ENCODE results near the gene PKHD1.

Gene PKHD1

DNA sequence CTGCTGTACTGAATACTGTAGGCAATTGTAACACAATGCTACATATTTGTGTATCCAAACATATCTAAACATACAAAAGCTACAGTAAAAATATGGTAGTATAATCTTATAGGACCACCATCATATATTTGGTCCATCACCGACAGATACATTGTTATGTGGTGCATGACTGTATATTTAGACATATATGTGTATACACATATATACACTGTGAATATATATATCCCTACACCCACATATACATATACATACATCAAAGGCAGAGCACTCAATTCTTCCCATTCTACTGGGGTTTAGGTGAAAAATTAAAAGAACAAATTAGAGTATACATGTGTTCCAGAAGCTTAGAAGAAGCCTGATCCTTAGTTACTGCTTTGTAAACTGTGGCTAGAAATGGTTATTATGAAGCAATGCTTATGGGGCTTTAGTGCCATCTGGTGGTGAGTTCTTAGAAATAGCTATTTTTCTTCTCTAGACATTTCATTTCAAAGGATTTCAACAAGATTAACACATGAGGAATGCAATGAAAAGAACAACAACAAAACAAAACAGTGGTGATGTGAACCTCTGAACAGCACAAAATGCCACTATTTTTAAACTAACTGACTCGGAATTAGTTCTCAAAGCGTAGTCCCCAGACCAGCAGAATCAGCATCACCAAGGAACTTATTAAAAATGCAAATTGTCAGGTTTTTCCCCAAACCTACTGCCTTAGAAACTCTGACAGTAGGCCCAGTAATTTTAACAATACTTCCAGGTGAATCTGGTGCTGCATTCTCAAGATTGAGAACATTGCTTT lies 38.0 kb downstream of the PKHD1 start:
- TF ChIP-seq, protein P1, sequence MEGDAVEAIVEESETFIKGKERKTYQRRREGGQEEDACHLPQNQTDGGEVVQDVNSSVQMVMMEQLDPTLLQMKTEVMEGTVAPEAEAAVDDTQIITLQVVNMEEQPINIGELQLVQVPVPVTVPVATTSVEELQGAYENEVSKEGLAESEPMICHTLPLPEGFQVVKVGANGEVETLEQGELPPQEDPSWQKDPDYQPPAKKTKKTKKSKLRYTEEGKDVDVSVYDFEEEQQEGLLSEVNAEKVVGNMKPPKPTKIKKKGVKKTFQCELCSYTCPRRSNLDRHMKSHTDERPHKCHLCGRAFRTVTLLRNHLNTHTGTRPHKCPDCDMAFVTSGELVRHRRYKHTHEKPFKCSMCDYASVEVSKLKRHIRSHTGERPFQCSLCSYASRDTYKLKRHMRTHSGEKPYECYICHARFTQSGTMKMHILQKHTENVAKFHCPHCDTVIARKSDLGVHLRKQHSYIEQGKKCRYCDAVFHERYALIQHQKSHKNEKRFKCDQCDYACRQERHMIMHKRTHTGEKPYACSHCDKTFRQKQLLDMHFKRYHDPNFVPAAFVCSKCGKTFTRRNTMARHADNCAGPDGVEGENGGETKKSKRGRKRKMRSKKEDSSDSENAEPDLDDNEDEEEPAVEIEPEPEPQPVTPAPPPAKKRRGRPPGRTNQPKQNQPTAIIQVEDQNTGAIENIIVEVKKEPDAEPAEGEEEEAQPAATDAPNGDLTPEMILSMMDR (IDR thresholded peaks at IDR 0.05; ENCODE audit: insufficient read depth, missing control alignments) = peak; percentile 72
- FAIRE-seq (peak; percentile 84), DNase-seq (ENCODE audit: insufficient read length, low spot score) (no peak)

DNA sequence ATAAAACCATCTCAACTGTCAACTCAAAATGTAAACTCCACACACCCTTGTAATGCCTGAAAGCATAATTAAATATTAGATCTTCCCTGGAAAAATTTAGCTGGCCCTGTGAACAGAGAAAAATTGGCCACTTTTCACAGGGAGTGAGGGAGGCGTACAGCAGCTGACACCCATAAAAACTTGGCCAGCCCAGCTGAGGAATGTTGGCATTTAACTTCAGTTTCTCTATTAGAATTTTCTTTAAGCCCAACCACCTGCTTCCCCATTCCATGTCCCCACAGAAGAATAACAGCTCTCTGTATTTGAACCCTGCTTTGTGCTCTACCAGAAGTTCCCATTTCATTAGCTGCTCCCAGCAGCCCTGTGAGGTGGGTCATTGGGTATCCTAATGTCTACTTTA lies 41.0 kb downstream of the PKHD1 start:
- TF ChIP-seq, protein P1 (IDR thresholded peaks at IDR 0.05; ENCODE audit: insufficient read depth, missing control alignments) = no peak
- no peak for FAIRE-seq
- no peak for DNase-seq (ENCODE audit: insufficient read length, low spot score)

DNA sequence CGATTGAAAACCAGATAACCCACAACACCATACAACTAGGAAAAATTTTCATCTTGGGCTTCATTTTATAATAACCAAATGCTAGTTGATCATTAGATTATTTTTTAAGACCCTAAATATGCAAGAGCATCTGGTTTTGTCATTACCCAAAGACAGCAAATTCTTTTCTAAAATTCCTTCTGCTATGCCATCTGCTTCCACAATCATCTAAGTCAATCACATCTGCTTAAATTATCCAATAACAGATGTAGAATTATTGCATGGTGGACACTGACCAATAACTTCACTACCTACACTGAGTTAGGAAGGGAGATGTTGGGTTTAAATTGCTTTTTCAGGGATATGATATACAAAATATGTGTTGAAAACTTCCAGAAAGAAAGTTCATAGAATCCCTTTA lies 41.9 kb downstream of the PKHD1 start:
- TF ChIP-seq, protein P1 (IDR thresholded peaks at IDR 0.05; ENCODE audit: insufficient read depth, missing control alignments) = no peak
- FAIRE-seq = no peak
- no peak for DNase-seq (ENCODE audit: insufficient read length, low spot score)

DNA sequence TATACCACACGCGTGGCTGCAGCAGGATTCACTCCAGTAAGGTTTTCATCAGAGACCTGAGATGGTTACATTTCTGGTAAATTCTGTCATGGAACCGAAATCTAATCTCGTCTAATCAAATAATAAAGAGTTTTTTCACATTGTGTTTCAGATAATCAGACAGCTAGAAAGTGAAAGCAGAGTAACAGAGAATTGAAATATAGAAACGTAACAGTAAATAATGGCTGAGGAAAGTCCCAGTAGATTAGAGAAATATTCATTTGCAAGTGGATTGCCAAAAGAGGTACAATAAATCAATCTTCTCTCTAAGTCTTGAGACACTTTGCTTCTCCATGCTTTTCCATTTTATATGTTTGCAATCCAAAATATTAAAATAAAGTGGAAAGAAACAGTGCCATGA lies 42.4 kb downstream of the PKHD1 start:
- FAIRE-seq (no peak), DNase-seq (ENCODE audit: insufficient read length, low spot score) (no peak)
- TF ChIP-seq, protein P1 (IDR thresholded peaks at IDR 0.05; ENCODE audit: insufficient read depth, missing control alignments) = no peak

DNA sequence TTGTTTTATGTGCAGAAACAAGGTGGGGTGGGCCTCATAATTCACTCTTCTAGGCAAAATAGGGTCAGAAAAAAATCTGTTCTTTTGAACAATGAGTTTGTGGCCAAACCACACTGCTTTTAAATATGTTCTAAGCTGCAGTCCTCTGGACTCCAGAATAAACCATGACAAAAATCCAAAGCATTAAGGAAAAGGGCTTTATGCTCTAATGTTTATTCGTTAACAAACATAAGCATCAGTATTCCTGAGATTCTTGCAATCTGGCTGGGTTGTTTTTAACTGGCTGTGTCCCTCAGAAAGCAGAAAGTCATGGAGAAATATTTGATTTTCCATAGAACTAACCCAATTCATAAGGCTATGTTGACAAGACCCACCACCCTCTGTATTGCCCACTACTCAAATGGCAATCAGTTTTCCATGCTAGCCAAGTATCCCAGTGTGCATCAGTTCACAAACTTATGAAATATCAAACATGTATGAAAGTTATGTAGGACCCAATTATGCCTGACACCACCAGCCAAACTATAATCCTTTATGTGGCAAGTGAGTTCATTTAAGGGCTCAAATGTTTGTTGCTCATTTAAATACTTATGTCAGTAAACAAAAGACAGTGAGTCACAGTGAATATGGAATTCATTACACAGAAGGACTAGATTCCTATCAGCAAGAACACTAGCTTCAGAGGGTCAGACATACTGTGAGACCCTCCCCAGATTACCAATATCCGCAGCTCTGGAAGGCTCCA lies 45.1 kb downstream of the PKHD1 start:
- FAIRE-seq = no peak

DNA sequence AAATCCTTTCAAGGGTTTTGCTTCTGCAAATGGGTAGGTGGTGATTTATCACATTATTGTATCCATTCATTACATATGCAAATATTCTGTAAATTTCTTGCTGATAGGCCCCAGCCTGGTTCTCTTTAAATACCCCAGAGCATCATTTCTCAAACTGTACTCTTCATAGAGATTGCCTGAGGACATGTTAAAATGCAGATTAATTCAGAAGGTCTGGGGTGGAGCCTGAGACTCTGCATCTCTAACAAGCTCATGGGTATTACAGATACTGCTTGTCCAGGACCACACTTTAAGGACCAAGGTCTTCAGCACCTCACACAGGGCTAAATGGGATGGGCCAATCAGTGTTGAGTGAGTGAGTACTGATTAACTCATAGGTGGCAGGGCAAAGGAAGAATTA lies 46.3 kb downstream of the PKHD1 start:
- TF ChIP-seq, protein P1 (IDR thresholded peaks at IDR 0.05; ENCODE audit: insufficient read depth, missing control alignments) = no peak
- FAIRE-seq = no peak

More for the DNA sequence above, 45.1 kb downstream of the PKHD1 start:
- TF ChIP-seq, protein P1 (IDR thresholded peaks at IDR 0.05; ENCODE audit: insufficient read depth, missing control alignments) = no peak
- DNase-seq (ENCODE audit: insufficient read length, low spot score) = no peak

DNA sequence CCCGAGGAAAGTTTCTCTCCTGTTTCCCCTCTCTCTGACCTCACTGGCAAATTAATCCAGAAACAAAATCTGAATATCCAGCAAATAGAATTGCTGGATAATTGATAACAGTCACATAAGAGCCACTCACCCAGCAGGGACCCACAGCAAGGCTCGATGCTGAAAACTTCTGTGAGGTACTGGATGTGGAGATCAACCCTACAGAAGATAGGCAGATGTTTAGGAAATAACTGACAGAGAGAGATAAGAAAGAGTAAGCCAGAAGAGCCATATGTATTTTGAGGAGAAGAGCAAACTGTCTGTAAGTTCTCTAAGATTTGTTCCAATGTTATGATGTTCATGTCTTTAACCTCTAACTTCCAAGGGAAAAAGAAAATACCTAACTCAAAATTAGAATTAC lies 59.7 kb downstream of the PKHD1 start:
- FAIRE-seq = no peak

More for the DNA sequence above, 46.3 kb downstream of the PKHD1 start:
- no peak for DNase-seq (ENCODE audit: insufficient read length, low spot score)

More for the DNA sequence above, 59.7 kb downstream of the PKHD1 start:
- DNase-seq (ENCODE audit: insufficient read length, low spot score) = no peak
- TF ChIP-seq, protein P1 (IDR thresholded peaks at IDR 0.05; ENCODE audit: insufficient read depth, missing control alignments) = no peak
